Muscle of leg (tissue), 11 donors: Measurements from ENCODE around the gene PTPN14. TPM values are rescaled to one million over a fixed set of nuclear protein-coding genes. Genes with fewer than 3 reads are reported as not detected.

Experiments used
- DNase-seq: peaks from one replicate; pipeline ENCODE4 v3.0.0; 2013
- H3K27ac ChIP-seq: one replicate; pipeline ENCODE4 v1.5.1; 2013; ENCODE audit warnings: mild to moderate bottlenecking, low read length, control low read depth
- H3K27me3 ChIP-seq: one replicate; pipeline ENCODE4 v1.6.1; 2013; ENCODE audit warnings: low read length; ENCODE audit not compliant: control insufficient read depth, insufficient read depth
- H3K36me3 ChIP-seq: one replicate; pipeline ENCODE4 v1.6.1; 2013; ENCODE audit warnings: low read length; ENCODE audit not compliant: control insufficient read depth, insufficient read depth
- H3K4me1 ChIP-seq: one replicate; pipeline ENCODE4 v1.6.1; 2013; ENCODE audit warnings: low read length; ENCODE audit not compliant: control insufficient read depth, insufficient read depth
- H3K4me3 ChIP-seq: one replicate; pipeline ENCODE4 v1.5.1; 2013; ENCODE audit warnings: low read length, control low read depth
- H3K9me3 ChIP-seq: replicated peaks from 2 replicates; pipeline ENCODE4 v1.6.1; 2013; ENCODE audit warnings: low read depth, low read length; ENCODE audit not compliant: control insufficient read depth
- WGBS: methylation state at CpG from one replicate; pipeline ENCODE4 v1.1.5; 2013; ENCODE audit warnings: missing lambda C conversion rate; ENCODE audit not compliant: insufficient coverage; 5-methylcytosine and 5-hydroxymethylcytosine counted together
- polyA plus RNA-seq, 8 donors: library from polyadenylated mRNA; unstranded; fragments of 120-200 nt; gene quantifications; one replicate each; pipeline versions ENCODE4 v1.2.1 to v1.2.3, GENCODE V29; 2013; ENCODE audit warnings: inconsistent platforms in 1 of 8, low replicate concordance in 1 of 8; ENCODE audit not compliant: insufficient read length in 8 of 8, insufficient read depth in 1 of 8
- total RNA-seq: library from RNA; stranded (reverse); fragments of 120-200 nt; gene quantifications from one replicate; pipeline ENCODE4 v1.2.4, GENCODE V29; 2013

The PTPN14 gene
- total and polyA plus RNA-seq, 9 donors, result 9.4 to 25.2 (median 15.8) TPM

DNA sequence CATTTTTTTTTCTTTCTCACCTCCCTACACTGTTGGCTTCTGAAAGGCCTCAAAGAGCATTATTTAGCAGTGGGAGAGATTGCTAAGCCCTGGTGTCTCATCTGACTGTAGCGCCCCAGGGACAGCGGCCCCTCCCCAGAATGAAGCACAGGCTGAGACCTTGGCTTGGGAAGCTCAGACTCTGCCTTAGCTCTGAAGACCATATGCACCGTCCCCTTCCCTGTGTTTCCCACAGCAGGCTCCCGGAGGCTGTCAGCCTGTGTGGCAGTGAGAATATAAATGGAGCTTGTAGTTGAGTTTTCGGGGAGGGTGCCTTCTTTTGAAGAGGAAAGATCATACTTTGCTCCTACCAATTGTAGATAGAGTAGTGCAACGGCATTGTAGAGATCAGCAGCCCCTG lies 245.1 kb downstream of the PTPN14 start:
- H3K9me3 ChIP-seq, result no peaks in the 10 kb centered on the region
- no peak overlapping the region for H3K4me3 ChIP-seq
- WGBS, result 57% methylated on average over 1 of the region's 6 CpGs
- H3K36me3 ChIP-seq, result no peaks in the 10 kb centered on the region
- no peaks in the 10 kb centered on the region for H3K27me3 ChIP-seq
- no peak overlapping the region for H3K27ac ChIP-seq
- DNase-seq, result no peak
- peaks cover 4% of the 10 kb centered on the region for H3K4me1 ChIP-seq

DNA sequence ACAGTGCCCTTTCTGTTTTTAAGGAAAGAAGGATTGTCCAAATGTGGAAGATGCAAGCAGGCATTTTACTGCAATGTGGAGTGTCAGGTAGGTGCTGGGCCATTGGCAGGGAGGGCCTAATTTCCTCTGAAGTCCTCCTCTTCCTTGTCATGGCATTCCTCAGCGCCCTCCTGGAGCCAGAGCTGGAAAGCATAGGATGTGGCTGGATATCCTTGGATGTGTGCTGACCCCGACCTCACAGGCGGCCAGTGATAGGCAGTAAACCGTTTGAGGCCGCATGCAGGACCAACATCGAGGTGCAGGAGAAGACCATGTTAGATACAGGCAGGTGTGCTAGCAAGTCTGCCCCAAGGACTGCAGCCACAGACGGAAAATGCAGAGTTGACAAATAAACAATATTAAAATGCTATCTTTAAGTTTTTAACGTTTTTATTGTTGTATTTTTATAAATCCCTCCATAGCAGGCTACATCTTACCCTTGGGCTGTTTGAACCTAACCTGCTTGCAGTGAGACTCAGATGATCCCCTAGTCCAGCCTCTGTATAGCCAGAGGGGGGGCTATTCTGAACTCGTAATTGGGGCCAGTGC lies 246.1 kb downstream of the PTPN14 start:
- Histone ChIP-seq H3K4me3 (no peak overlapping the region), H3K4me1 (no peaks in the 10 kb centered on the region), H3K27ac (no peak overlapping the region), H3K9me3 (no peaks in the 10 kb centered on the region), H3K27me3 (no peaks in the 10 kb centered on the region), H3K36me3 (no peaks in the 10 kb centered on the region)
- 63% methylated on average over 6 of the region's 9 CpGs for WGBS
- no peak for DNase-seq

DNA sequence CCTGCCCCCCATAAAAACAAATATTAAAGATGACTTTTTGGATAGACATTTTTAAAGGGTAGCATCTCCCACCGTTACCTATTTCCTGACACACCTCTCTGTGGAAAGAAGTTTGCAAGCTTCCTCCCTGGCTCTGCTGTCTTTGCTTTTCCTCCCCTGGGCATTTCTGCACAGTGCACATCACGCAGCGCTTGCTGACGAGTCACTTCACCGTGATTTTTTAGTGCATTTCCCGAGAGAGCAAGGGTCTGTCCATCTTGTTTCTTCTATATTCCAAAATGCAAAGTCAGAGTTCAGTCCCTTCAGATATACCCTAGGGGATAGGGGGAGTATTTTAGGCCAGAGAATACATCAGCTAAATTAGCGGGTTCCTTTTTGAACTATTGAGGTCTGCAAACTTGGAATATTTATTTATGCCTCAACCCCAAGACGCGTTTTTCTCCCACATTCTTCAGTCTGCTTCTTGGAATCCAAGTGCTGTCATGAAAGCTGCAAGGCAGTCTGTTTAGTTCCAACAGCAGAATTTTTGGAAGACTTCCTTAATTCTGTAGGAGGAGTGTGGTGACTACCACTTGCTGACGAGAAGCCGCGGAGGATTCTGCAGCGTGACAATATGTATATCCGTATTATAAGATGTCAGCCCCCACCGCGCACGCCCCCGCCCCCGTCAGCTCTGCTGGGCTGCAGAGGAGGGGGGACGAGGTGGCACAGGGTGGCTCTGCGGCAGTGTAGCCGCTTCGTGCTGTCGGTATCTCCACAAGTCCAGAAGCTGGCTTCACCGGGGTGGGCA lies 248.1 kb downstream of the PTPN14 start:
- H3K36me3 ChIP-seq, result no peaks in the 10 kb centered on the region
- H3K4me3 ChIP-seq, result no peak overlapping the region
- peak; percentile 62 for DNase-seq
- no peaks in the 10 kb centered on the region for H3K27me3 ChIP-seq
- WGBS, result 62% methylated on average over 10 of the region's 25 CpGs
- H3K27ac ChIP-seq, result no peak overlapping the region
- H3K4me1 ChIP-seq, result no peaks in the 10 kb centered on the region
- H3K9me3 ChIP-seq, result no peaks in the 10 kb centered on the region

DNA sequence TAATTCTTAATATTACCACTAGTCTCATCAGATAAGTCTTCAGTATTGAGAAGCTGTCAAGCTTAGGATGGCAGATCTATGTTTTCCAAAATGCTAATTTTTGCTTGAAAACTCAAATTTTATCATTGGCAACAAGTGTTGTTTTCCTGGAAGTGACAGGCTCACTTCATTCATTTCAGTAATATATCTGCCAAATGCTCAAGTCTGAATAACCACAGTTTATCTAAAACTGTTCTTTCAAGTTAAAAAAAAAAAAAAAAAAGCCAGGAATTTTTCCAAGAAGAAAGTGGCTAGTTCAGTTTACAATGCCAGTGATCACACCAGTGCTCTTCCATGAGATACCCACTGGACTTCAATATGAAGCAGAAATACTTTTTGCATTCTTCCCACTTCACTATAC lies 249.9 kb downstream of the PTPN14 start:
- H3K9me3 ChIP-seq, result no peaks in the 10 kb centered on the region
- H3K36me3 ChIP-seq, result no peaks in the 10 kb centered on the region
- no peak overlapping the region for H3K27ac ChIP-seq
- H3K4me3 ChIP-seq, result no peak overlapping the region
- no peak for DNase-seq
- H3K4me1 ChIP-seq, result peaks cover 2% of the 10 kb centered on the region
- H3K27me3 ChIP-seq, result no peaks in the 10 kb centered on the region

DNA sequence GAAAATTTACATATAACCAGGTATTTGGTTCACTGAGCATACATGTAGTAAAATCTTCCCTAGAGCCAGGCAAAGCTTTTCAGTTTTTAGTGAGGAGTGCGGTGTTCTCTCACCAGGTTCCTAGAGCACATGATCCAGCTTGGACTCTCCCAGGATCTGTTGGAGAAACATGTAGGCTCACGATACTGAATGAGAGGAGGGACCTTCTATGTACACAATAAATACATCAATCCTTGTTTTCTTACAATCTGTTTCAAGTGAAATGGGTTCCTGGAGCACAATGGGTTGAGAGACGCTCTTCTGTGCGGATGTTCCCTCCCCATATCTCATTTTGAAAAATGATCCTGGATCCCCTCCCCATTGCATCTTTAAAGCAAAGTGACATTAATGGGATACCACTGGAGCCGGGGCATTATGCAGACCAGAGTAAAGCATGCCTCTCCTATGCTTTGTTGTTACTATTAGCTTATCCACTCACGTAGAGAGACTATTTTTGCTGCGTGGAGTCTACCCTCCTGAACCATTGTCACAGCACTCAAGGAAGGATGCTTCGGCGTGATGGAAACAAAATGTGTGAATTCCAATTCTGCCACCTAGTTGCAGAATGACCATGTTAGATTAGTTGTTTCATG lies 251.1 kb downstream of the PTPN14 start:
- Histone ChIP-seq H3K27me3 (no peaks in the 10 kb centered on the region), H3K9me3 (no peaks in the 10 kb centered on the region), H3K27ac (no peak overlapping the region), H3K4me3 (no peak overlapping the region), H3K36me3 (no peaks in the 10 kb centered on the region), H3K4me1 (peaks cover 2% of the 10 kb centered on the region)
- WGBS, result 100% methylated on average over 1 of the region's 9 CpGs
- DNase-seq, result no peak

Other genes starting within 250 kb of the PTPN14 start
- gene CENPF, start 51.6 kb upstream of the PTPN14 start, total RNA-seq, result 25.5 TPM
- 10 to 100 TPM; 31.1 to 54.2 (median 43.0) TPM for gene CENPF, start 51.6 kb upstream of the PTPN14 start, polyA plus RNA-seq